ENCODE measurements around the gene CD160.
A peak's percentile ranks its signal among the peaks of the same experiment; 100 is the strongest.

CD160 gene

DNA sequence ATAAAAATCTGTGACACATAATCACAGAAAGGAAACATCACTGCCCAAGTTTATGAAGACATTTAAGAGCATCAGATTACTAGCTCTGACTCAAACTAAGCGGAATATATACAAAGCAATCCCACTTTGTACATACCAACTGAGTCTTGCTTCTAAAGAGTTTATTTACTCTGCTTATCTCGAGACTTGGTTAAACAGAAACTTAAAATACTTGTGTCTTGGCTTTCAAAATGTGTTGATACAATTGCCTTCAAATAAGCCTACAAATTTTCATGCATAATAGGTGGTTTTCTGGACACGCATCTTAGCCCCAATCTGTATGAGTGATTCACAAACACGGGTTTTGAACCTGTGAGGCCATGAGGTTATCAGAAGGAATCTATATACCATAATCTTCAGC lies 21.0 kb downstream of the CD160 start (continued):
- TF ChIP-seq SETDB1 (IDR thresholded peaks at IDR 0.05; ENCODE audit: insufficient read length, low read length) (no peak), ZBTB44 (tag by site-specific recombination; IDR thresholded peaks at IDR 0.05) (peak; percentile 45), KLF1 (tag by site-specific recombination; IDR thresholded peaks at IDR 0.05) (peak; percentile 69; the same call in 1 of the 2 replicates), ZNF549 (tag by site-specific recombination; IDR thresholded peaks at IDR 0.05) (0 out of 2 replicates have a peak, but pooled peaks have one; percentile 17), MEIS1 (CRISPR knock-in tag; IDR thresholded peaks at IDR 0.05; ENCODE audit: borderline replicate concordance) (no peak), ZNF791 (tag by site-specific recombination; IDR thresholded peaks at IDR 0.05) (no peak), ZNF366 (tag by site-specific recombination; conservative IDR thresholded peaks at IDR 0.05) (peak; percentile 45; the same call in 1 of the 2 replicates), ZSCAN5A (tag by site-specific recombination; IDR thresholded peaks at IDR 0.05) (no peak), ZFP37 (tag by site-specific recombination; IDR thresholded peaks at IDR 0.05) (no peak), ZNF121 (tag by site-specific recombination; IDR thresholded peaks at IDR 0.05) (no peak), ZNF24 (tag by site-specific recombination; IDR thresholded peaks at IDR 0.05) (0 out of 2 replicates have a peak, but pooled peaks have one; percentile 47), SP7 (tag by site-specific recombination; IDR thresholded peaks at IDR 0.05) (peak; percentile 79), TRIM28 (IDR thresholded peaks at IDR 0.05; ENCODE audit: borderline replicate concordance, low read length) (peak; percentile 77; the same call in 1 of the 2 replicates), ZNF175 (tag by site-specific recombination; IDR thresholded peaks at IDR 0.05) (no peak), ZNF19 (tag by site-specific recombination; IDR thresholded peaks at IDR 0.05; ENCODE audit: low read depth) (no peak), ZNF514 (tag by site-specific recombination; IDR thresholded peaks at IDR 0.05) (no peak), GLIS1 (tag by site-specific recombination; IDR thresholded peaks at IDR 0.05) (no peak), EGR2 (tag by site-specific recombination; IDR thresholded peaks at IDR 0.05; ENCODE audit: low read depth) (no peak), RBAK (tag by site-specific recombination; IDR thresholded peaks at IDR 0.05) (no peak), ZNF580 (tag by site-specific recombination; IDR thresholded peaks at IDR 0.05) (0 out of 2 replicates have a peak, but pooled peaks have one; percentile 29), GLI2 (tag by site-specific recombination; IDR thresholded peaks at IDR 0.05; ENCODE audit: borderline replicate concordance, low read depth) (peak; percentile 91), ZNF114 (tag by site-specific recombination; IDR thresholded peaks at IDR 0.05) (no peak), ZNF138 (tag by site-specific recombination; IDR thresholded peaks at IDR 0.05; ENCODE audit: borderline replicate concordance) (no peak), ZNF610 (tag by site-specific recombination; IDR thresholded peaks at IDR 0.05; ENCODE audit: borderline replicate concordance) (no peak), ZNF571 (tag by site-specific recombination; IDR thresholded peaks at IDR 0.05) (no peak), ZNF707 (tag by site-specific recombination; IDR thresholded peaks at IDR 0.05) (no peak), ZNF16 (tag by site-specific recombination; IDR thresholded peaks at IDR 0.05; ENCODE audit: low read depth) (no peak), ZNF341 (tag by site-specific recombination; IDR thresholded peaks at IDR 0.05; ENCODE audit: low read depth) (no peak), ZNF223 (tag by site-specific recombination; IDR thresholded peaks at IDR 0.05) (no peak), ZNF184 (tag by site-specific recombination; IDR thresholded peaks at IDR 0.05) (no peak), BCL11B (tag by site-specific recombination; IDR thresholded peaks at IDR 0.05; ENCODE audit: low read depth) (no peak), ZNF391 (tag by site-specific recombination; IDR thresholded peaks at IDR 0.05; ENCODE audit: borderline replicate concordance, low read depth) (0 out of 2 replicates have a peak, but pooled peaks have one; percentile 76), ZNF792 (tag by site-specific recombination; IDR thresholded peaks at IDR 0.05) (no peak), ZNF146 (tag by site-specific recombination; IDR thresholded peaks at IDR 0.05) (no peak), ZNF830 (tag by site-specific recombination; IDR thresholded peaks at IDR 0.05; ENCODE audit: low read depth) (no peak), INSM2 (tag by site-specific recombination; IDR thresholded peaks at IDR 0.05) (peak; percentile 97)
- TF ChIP-seq, protein P1, sequence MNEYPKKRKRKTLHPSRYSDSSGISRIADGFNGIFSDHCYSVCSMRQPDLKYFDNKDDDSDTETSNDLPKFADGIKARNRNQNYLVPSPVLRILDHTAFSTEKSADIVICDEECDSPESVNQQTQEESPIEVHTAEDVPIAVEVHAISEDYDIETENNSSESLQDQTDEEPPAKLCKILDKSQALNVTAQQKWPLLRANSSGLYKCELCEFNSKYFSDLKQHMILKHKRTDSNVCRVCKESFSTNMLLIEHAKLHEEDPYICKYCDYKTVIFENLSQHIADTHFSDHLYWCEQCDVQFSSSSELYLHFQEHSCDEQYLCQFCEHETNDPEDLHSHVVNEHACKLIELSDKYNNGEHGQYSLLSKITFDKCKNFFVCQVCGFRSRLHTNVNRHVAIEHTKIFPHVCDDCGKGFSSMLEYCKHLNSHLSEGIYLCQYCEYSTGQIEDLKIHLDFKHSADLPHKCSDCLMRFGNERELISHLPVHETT (tag by site-specific recombination; IDR thresholded peaks at IDR 0.05) = peak; percentile 31; the same call in 1 of the 2 replicates
